ENCODE measurements around the gene TRIM54. TPM values are rescaled to one million over a fixed set of nuclear protein-coding genes. Genes with fewer than 3 reads are reported as not detected.

The TRIM54 gene
- total and polyA plus RNA-seq, 2 donors (not counting 3 experiments of a cell fraction or from before 2014, with no cell fraction given): 0.51 to 1.7 TPM

- FAIRE-seq (no peak), DNase-seq (ENCODE audit: low read depth, low spot score) (no peak)
- H3K79me2 ChIP-seq (ENCODE audit: control insufficient read depth, insufficient read depth, low read length): no peaks in the 10 kb centered on the region
- no peak for TF ChIP-seq CTCF (IDR thresholded peaks at IDR 0.05; ENCODE audit: extremely low read depth in 1 of 2, insufficient read depth in 1 of 2, low read depth in 1 of 2, low read length in 2 of 2)
- no peak for TF ChIP-seq FOS (IDR thresholded peaks at IDR 0.05; ENCODE audit: borderline replicate concordance, insufficient read depth, low read length)
- TF ChIP-seq POLR2AphosphoS5 (IDR thresholded peaks at IDR 0.05; ENCODE audit: insufficient read depth, low read depth, low read length): no peak
- no peak for TF ChIP-seq MAX (IDR thresholded peaks at IDR 0.05; ENCODE audit: insufficient read depth, insufficient read length)
- no peak for TF ChIP-seq GATA2 (IDR thresholded peaks at IDR 0.05; ENCODE audit: insufficient read depth, insufficient read length, low read depth, low read length)
- TF ChIP-seq MYC (IDR thresholded peaks at IDR 0.05; ENCODE audit: low read depth, low read length): no peak
- TF ChIP-seq EZH2 (IDR thresholded peaks at IDR 0.05; ENCODE audit: borderline replicate concordance, low read depth, low read length, severe bottlenecking): no peak
- TF ChIP-seq JUN (IDR thresholded peaks at IDR 0.05; ENCODE audit: borderline replicate concordance, insufficient read depth, insufficient read length, low read depth): no peak
- TF ChIP-seq POLR2A (IDR thresholded peaks at IDR 0.05; ENCODE audit: low read depth, low read length): no peak
- no peaks in the 10 kb centered on the region for H3K9me3 ChIP-seq (replicated peaks; ENCODE audit: control insufficient read depth, insufficient read depth, low read length)
- no peak overlapping the region for H3K27ac ChIP-seq (ENCODE audit: insufficient read depth, low read depth, low read length)
- H3K4me3 ChIP-seq (replicated peaks in 1 of 3; ENCODE audit: insufficient read depth in 1 of 3, low read depth in 1 of 3, low read length in 3 of 3): no peak overlapping the region
- H3K36me3 ChIP-seq (ENCODE audit: control insufficient read depth in 2 of 2, extremely low read depth in 1 of 2, insufficient read depth in 2 of 2, low read length in 2 of 2): peaks cover 31 to 77% of the 10 kb centered on the region in 2 experiments
- H3K9ac ChIP-seq (replicated peaks; ENCODE audit: extremely low read depth, insufficient read depth, low read length): no peak overlapping the region
- POLR2A ChIA-PET: no interaction called here
- no peak overlapping the region for H2AFZ ChIP-seq (ENCODE audit: low read depth, low read length)
- H3K4me2 ChIP-seq (ENCODE audit: insufficient read depth, low read length): no peak overlapping the region
- H4K20me1 ChIP-seq (replicated peaks; ENCODE audit: control insufficient read depth, extremely low read depth, insufficient read depth, low read length): no peaks in the 10 kb centered on the region
- H3K4me1 ChIP-seq (ENCODE audit: control insufficient read depth, extremely low read depth, insufficient read depth, low read length): no peaks in the 10 kb centered on the region
- CTCF ChIA-PET: interaction anchor here (2.4 kb wide), 1 partner anchor 39 kb away, joined by 17 read pairs; no protein-coding TSS in a partner anchor
- H3K27me3 ChIP-seq (ENCODE audit: control insufficient read depth in 2 of 2, insufficient read depth in 2 of 2, low read length in 2 of 2): no peaks in the 10 kb centered on the region
- BruUV-seq (replicated peaks): no TSS peak
- dilution Hi-C loops (cut with MboI; ENCODE audit: extremely low pct_ligation_motif_present, low sequenced_read_pairs) (no loop called here), intact Hi-C loops (cut with micrococcal nuclease) (no loop called here)
- H3K9me1 ChIP-seq (replicated peaks; ENCODE audit: control insufficient read depth, extremely low read depth, insufficient read depth, low read length): no peaks in the 10 kb centered on the region
These were observed 41.8 kb upstream of the TRIM54 start for GRCh38 chr2:27240406-27240805.
